A549 treated with AZD9567 at 1 μM for 4 hours (cell line): ENCODE measurements around the gene ZFP3. TPM values are rescaled to one million over a fixed set of nuclear protein-coding genes. Genes with fewer than 3 reads are reported as not detected.

Source experiments
- total RNA-seq: library from RNA; stranded (reverse); fragments of 200-300 nt; extraction: Qiagen RNA extraction; gene quantifications from 5 replicates; pipeline ENCODE4 v1.2.3, GENCODE V29; 2022; ENCODE audit not compliant: insufficient read depth

ZFP3 gene
- total RNA-seq: 0.85 to 1.8 TPM (median 1.1 TPM) in 5 replicates

DNA sequence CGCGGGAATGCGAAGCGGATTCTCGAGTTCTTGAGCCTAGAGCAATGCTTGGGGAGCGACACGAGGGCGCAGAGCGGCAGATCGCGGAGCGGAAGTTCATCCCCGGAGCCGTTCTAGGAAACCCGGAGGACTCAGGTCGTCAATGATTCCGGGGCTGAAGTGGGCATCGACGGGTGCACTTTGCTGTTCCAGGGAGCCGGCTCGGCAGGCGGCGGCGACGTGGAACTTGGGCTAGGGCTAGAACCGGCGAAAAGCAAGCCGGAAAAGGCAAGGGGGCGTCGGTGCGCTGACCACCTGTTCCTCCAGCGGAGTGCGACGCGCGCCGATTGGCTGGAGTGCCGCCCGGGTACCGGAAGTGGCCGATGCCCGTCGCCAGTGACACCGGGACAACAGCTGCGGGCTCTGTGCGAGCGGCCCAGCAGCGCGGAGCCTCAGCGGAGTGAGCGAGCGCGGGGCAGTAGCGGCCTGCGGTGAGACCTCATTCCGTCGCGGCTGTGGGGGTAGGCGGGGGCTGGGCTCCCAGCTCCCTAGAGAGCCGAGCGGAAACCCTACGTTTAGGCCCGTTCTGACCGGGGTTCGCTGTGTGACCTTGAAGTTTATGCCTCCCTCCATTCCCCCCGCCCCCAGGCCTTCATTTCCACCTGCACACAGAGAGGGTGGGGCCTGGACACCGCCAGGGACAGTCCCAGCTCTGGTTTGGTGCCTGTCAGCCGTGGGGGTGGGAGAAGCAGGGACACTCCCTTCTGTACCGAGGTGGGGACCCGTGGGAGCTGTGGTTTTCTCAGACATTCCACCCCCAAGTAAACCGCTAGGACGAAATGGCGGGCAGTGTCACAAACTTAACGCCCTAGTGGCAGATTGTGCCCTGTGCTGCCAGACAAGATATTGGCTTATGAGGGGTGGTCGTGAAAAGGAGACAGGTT lies at the start of gene ZFP3:
Gene ZFP3 (plus strand): TSS at position 362 of the 923 bp plus-strand sequence. CDS start 13,038 bp downstream, outside the sequence.

GRCh38 chr17:5035315-5035714 lies 43.0 kb upstream of the ZFP3 start, which contains the start of gene SLC52A1:
Gene SLC52A1 (minus strand): TSS chr17:5035426. CDS start chr17:5034606, 820 bp downstream.

GRCh38 chr17:5111402-5112204 lies 33.3 kb downstream of the ZFP3 start, which contains the start of gene ZNF232:
Gene ZNF232 (minus strand): TSS chr17:5111878. CDS start chr17:5111822, 56 bp downstream.

DNA sequence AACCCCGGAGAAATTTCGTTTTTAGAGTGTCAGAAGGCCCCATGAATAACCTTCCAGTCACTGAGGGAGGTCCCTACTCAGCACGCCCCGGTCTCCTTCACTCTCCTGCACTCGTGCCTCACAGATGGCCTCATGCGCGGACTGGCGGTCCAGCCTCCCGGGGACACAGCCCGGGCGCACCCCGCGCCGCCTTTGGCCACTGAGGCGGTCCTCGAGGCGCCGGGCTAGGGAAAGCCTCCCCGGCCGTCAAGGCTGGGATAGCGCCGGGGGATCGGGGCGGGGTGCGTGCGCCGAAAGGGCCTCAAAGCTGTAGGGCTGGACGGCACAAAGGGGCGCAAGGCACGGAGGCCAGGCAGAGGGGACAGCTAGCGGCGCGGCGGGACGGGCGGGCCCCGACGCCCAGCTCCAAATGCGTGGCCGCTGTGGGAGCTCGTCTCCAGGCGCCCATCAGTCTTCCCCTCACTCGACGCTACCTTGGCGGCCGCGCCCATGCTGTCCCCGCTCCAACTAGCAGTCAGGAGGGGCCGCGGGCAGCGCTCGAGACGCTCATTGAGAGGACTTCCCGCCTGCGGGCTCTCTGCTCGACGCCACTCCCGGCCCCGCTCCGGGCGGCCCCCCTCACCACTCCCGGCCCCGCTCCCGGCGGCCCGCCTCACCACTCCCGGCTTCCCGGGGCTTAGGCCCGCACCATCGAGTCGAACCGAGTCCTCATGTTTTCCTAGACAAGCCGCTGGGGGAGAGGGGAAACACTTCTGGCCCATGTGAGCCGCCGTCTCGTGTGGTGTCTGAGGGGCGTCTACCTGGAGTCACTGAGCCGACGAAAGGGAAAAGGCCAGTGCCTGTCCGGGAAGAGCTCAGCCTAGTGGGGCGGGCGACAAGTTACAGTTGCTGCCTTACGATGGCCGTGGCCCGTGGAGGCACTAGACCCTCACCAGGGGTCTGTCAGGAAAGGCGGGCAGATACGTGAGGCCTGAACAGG lies 37.7 kb downstream of the ZFP3 start, which contains the start of gene USP6:
Gene USP6 (plus strand): TSS at position 360 of the 979 bp plus-strand sequence. CDS start 14,336 bp downstream, outside the sequence.

Other genes with a start within 250 kb of the ZFP3 start
- 43.4 to 60.9 TPM (median 59.8 TPM) in 5 replicates for gene MINK1, start 245.1 kb upstream of the ZFP3 start, total RNA-seq
- 0.33 to 0.38 TPM (median 0.34 TPM) in 4 of 5 replicates, not detected in the other for gene C17orf107, start 178.9 kb upstream of the ZFP3 start, total RNA-seq
- 0.08 to 0.17 TPM (median 0.09 TPM) in 4 of 5 replicates, not detected in the other for gene CHRNE, start 175.4 kb upstream of the ZFP3 start, total RNA-seq
- not detected in 5 replicates for gene GP1BA, start 146.2 kb upstream of the ZFP3 start, total RNA-seq
- gene SLC25A11, start 138.4 kb upstream of the ZFP3 start, total RNA-seq: 64.9 to 73.6 TPM (median 71.0 TPM) in 5 replicates
- 92.1 to 135 TPM (median 115 TPM) in 5 replicates for gene RNF167, start 138.2 kb upstream of the ZFP3 start, total RNA-seq
- 1,940 to 2,758 TPM (median 2,664 TPM) in 5 replicates for gene PFN1, start 129.9 kb upstream of the ZFP3 start, total RNA-seq
- gene ENO3, start 127.3 kb upstream of the ZFP3 start, total RNA-seq: 28.4 to 52.6 TPM (median 44.9 TPM) in 5 replicates
- gene SPAG7, start 110.7 kb upstream of the ZFP3 start, total RNA-seq: 61.2 to 77.6 TPM (median 74.1 TPM) in 5 replicates
- gene CAMTA2, start 90.8 kb upstream of the ZFP3 start, total RNA-seq: 25.4 to 37.2 TPM (median 33.9 TPM) in 5 replicates
- gene INCA1, start 80.9 kb upstream of the ZFP3 start, total RNA-seq: 1.5 to 2.0 TPM (median 1.8 TPM) in 4 of 5 replicates, not detected in the other
- 97.3 to 167 TPM (median 112 TPM) in 5 replicates for gene KIF1C, start 80.5 kb upstream of the ZFP3 start, total RNA-seq
- gene SLC52A1, start 43.0 kb upstream of the ZFP3 start, total RNA-seq: 0.55 to 0.80 TPM (median 0.69 TPM) in 4 of 5 replicates, not detected in the other
- 3.3 to 10.3 TPM (median 4.1 TPM) in 5 replicates for gene ZNF232, start 33.4 kb downstream of the ZFP3 start, total RNA-seq
- gene USP6, start 37.6 kb downstream of the ZFP3 start, total RNA-seq: 0.01 to 0.05 TPM (median 0.03 TPM) in 4 of 5 replicates, not detected in the other
- 1.3 to 1.9 TPM (median 1.4 TPM) in 5 replicates for gene ZNF594, start 113.4 kb downstream of the ZFP3 start, total RNA-seq
- not detected in 5 replicates for gene SCIMP, start 156.4 kb downstream of the ZFP3 start, total RNA-seq
- gene RABEP1, start 203.8 kb downstream of the ZFP3 start, total RNA-seq: 27.9 to 43.9 TPM (median 41.2 TPM) in 5 replicates